Astrocyte of the spinal cord (primary cell): Measurements from ENCODE around the gene SORBS2.

ENCODE experiments used
- DNase-seq: peaks from one replicate; pipeline ENCODE4 v3.0.0; 2011; ENCODE audit warnings: low read depth, low spot score
- H3K4me3 ChIP-seq: 2 replicates; pipeline ENCODE4 v1.5.1; 2011; ENCODE audit warnings: low read depth, mild to moderate bottlenecking, low read length, moderate library complexity
- CTCF ChIP-seq: IDR thresholded peaks from 2 replicates; pipeline ENCODE4 v1.5.1; 2012; ENCODE audit warnings: low read depth, mild to moderate bottlenecking, low read length, inconsistent platforms
- in situ Hi-C: cut with HindIII; loops from 2 replicates; pipeline ENCODE4 v1.10.0; 2017; ENCODE audit warnings: low sequenced_read_pairs

Gene SORBS2

GRCh38 chr4:185672618-185673017 lies 139.4 kb downstream of the SORBS2 start:
- DNase-seq = no peak
- in situ Hi-C loops = no loop called here
- H3K4me3 ChIP-seq = no peak overlapping the region
- TF ChIP-seq CTCF = no peak

GRCh38 chr4:185672151-185672550 lies 139.8 kb downstream of the SORBS2 start:
- no peak for TF ChIP-seq CTCF
- in situ Hi-C loops = no loop called here
- no peak overlapping the region for H3K4me3 ChIP-seq
- DNase-seq = no peak

- no peak for DNase-seq
- no peak for TF ChIP-seq CTCF
- H3K4me3 ChIP-seq = no peak overlapping the region
- in situ Hi-C loops = no loop called here
These were observed 140.5 kb downstream of the SORBS2 start for GRCh38 chr4:185671496-185671895.

- no peak for TF ChIP-seq CTCF
- DNase-seq = no peak
- in situ Hi-C loops = no loop called here
- no peak overlapping the region for H3K4me3 ChIP-seq
These were observed 140.9 kb downstream of the SORBS2 start for GRCh38 chr4:185671066-185671465.

GRCh38 chr4:185669288-185669687 lies 142.7 kb downstream of the SORBS2 start:
- no peak for TF ChIP-seq CTCF
- no peak overlapping the region for H3K4me3 ChIP-seq
- DNase-seq = no peak
- in situ Hi-C loops = no loop called here

GRCh38 chr4:185666156-185666555 lies 145.8 kb downstream of the SORBS2 start:
- no peak for TF ChIP-seq CTCF
- in situ Hi-C loops = no loop called here
- DNase-seq = no peak

GRCh38 chr4:185665655-185666054 lies 146.3 kb downstream of the SORBS2 start:
- in situ Hi-C loops = no loop called here
- no peak for TF ChIP-seq CTCF
- no peak for DNase-seq
- H3K4me3 ChIP-seq = no peak overlapping the region

More at GRCh38 chr4:185666156-185666555, 145.8 kb downstream of the SORBS2 start:
- H3K4me3 ChIP-seq = no peak overlapping the region
